ENCODE data around the gene GCNT1.
"Not testable (repeated sequence)": the region's sequence is repeated elsewhere in the genome, so short reads cannot be mapped to it uniquely, and the experiment has no call there.

GCNT1 gene

GRCh38 chr9:76479337-76479736, 20.4 kb downstream of the GCNT1 start:
- H3K4me1 Mint-ChIP-seq (ENCODE audit: low read depth in 2 of 2); H3K9me3 Mint-ChIP-seq: not testable (repeated sequence)

GRCh38 chr9:76486151-76486550, 27.2 kb downstream of the GCNT1 start:
- Mint-ChIP-seq H3K27ac (no peak overlapping the region), H3K4me3 (no peak overlapping the region), H3K36me3 (ENCODE audit: insufficient read depth) (no peaks in the 10 kb centered on the region), H3K27me3 (no peaks in the 10 kb centered on the region), H3K4me1 (ENCODE audit: low read depth in 2 of 2) (peaks cover 2 to 28% of the 10 kb centered on the region in 2 donors), H3K9me3 (peaks cover 0 to 3% of the 10 kb centered on the region in 2 donors)
- ATAC-seq (replicated peaks) (no peak), DNase-seq (no peak)

More at GRCh38 chr9:76479337-76479736, 20.4 kb downstream of the GCNT1 start:
- not testable (repeated sequence) for H3K27me3 Mint-ChIP-seq; DNase-seq; H3K36me3 Mint-ChIP-seq (ENCODE audit: insufficient read depth); ATAC-seq (replicated peaks); H3K4me3 Mint-ChIP-seq; H3K27ac Mint-ChIP-seq

DNA sequence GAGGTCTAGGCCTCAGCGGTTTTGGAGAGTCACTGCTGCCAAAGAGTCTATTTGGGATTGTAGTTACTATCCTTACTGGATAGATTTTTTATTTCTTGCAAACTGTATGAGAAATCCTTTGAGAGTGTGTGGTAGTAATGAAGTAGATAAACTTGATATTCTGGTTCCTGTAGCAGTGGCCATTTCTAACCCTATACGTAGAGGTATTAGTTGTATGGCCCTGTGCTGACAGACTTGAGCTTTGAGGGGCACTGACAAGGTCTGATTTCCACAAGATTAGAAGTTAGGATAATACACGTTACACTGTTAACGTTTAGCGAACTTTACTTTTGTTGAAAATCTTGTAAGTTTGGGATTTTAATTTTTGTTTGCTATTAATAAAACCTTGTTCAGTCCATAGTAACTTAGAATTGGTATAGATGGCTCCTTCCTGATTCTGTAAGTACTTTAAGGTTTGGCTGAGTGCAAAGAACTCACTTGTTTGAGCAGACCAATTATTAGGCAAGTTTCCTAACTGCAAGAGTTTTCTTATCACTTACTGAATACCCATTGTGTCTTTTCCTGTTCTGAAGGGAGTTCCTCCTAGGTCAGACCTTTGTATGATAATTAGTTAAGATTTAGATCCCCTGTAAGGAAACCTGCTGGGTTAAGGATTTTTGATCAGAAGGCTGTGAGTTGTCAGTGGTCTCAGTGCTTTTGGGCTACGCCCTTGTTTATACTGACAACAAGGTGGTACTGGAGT, 31.4 kb downstream of the GCNT1 start:
- DNase-seq (no peak), ATAC-seq (replicated peaks) (no peak)
- no peaks in the 10 kb centered on the region for H3K27me3 Mint-ChIP-seq
- H3K36me3 Mint-ChIP-seq (ENCODE audit: insufficient read depth), result no peaks in the 10 kb centered on the region
- peaks cover 0 to 5% of the 10 kb centered on the region in 2 donors for H3K9me3 Mint-ChIP-seq
- peaks cover 2 to 30% of the 10 kb centered on the region in 2 donors for H3K4me1 Mint-ChIP-seq (ENCODE audit: low read depth in 2 of 2)
- H3K4me3 Mint-ChIP-seq, result no peak overlapping the region
- H3K27ac Mint-ChIP-seq, result peak overlapping the region in 1 of 2 donors; percentile 14

- not testable (repeated sequence) for DNase-seq; H3K36me3 Mint-ChIP-seq (ENCODE audit: insufficient read depth); H3K4me3 Mint-ChIP-seq; ATAC-seq (replicated peaks); H3K9me3 Mint-ChIP-seq; H3K27me3 Mint-ChIP-seq
- Mint-ChIP-seq H3K4me1 (ENCODE audit: low read depth in 2 of 2) (peaks cover 2 to 27% of the 10 kb centered on the region in 2 donors), H3K27ac (peak overlapping the region in 1 of 2 donors; percentile 14)
These were observed 32.1 kb downstream of the GCNT1 start for GRCh38 chr9:76491056-76491455.

- Mint-ChIP-seq H3K27ac (peak overlapping the region in 1 of 2 donors; percentile 67), H3K4me1 (ENCODE audit: low read depth in 2 of 2) (peaks cover 2 to 13% of the 10 kb centered on the region in 2 donors)
- not testable (repeated sequence) for H3K36me3 Mint-ChIP-seq (ENCODE audit: insufficient read depth); H3K9me3 Mint-ChIP-seq; H3K4me3 Mint-ChIP-seq; ATAC-seq (replicated peaks); H3K27me3 Mint-ChIP-seq; DNase-seq
These were observed 34.5 kb downstream of the GCNT1 start for GRCh38 chr9:76493496-76493895.

DNA sequence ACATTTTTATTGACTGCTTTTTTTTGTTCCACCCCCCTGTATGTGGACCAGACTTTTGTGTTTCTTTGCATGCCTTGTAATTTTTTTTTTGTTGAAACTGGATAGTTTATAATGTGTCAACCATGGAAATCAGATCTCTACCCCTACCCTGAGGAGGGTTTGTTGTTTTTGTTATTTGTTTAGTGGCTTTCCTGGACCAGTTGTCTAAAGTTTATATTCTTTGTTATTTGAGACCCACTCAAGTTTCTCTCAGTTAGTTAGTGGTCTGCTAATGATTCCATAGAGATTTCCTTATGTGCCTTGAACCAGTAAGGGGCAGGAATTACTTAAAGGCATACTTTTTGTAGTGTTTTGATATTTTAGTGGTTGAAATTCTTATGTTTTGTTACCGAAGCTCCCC, 41.1 kb downstream of the GCNT1 start:
- Mint-ChIP-seq H3K4me1 (ENCODE audit: low read depth in 2 of 2) (peaks cover 0 to 7% of the 10 kb centered on the region in 2 donors), H3K27ac (peak overlapping the region in 1 of 2 donors; percentile 9), H3K36me3 (ENCODE audit: insufficient read depth) (peaks cover 2% of the 10 kb centered on the region), H3K27me3 (no peaks in the 10 kb centered on the region), H3K4me3 (no peak overlapping the region), H3K9me3 (peaks cover 0 to 2% of the 10 kb centered on the region in 2 donors)
- DNase-seq (no peak), ATAC-seq (replicated peaks) (no peak)

- peaks cover 2% of the 10 kb centered on the region for H3K36me3 Mint-ChIP-seq (ENCODE audit: insufficient read depth)
- peaks cover 0 to 7% of the 10 kb centered on the region in 2 donors for H3K4me1 Mint-ChIP-seq (ENCODE audit: low read depth in 2 of 2)
- no peak overlapping the region for H3K27ac Mint-ChIP-seq
- ATAC-seq (replicated peaks), result no peak
- H3K9me3 Mint-ChIP-seq, result no peaks in the 10 kb centered on the region
- no peak for DNase-seq
- H3K4me3 Mint-ChIP-seq, result no peak overlapping the region
- no peaks in the 10 kb centered on the region for H3K27me3 Mint-ChIP-seq
These were observed 43.8 kb downstream of the GCNT1 start for GRCh38 chr9:76502746-76503145.

- H3K4me1 Mint-ChIP-seq (ENCODE audit: low read depth in 2 of 2), result no peaks in the 10 kb centered on the region
- H3K27me3 Mint-ChIP-seq, result no peaks in the 10 kb centered on the region
- no peaks in the 10 kb centered on the region for H3K36me3 Mint-ChIP-seq (ENCODE audit: insufficient read depth)
- H3K9me3 Mint-ChIP-seq, result no peaks in the 10 kb centered on the region
- DNase-seq (no peak), ATAC-seq (replicated peaks) (no peak)
- no peak overlapping the region for H3K27ac Mint-ChIP-seq
- H3K4me3 Mint-ChIP-seq, result no peak overlapping the region
These were observed 51.1 kb downstream of the GCNT1 start for GRCh38 chr9:76510041-76510440.

GRCh38 chr9:76510446-76510845, 51.5 kb downstream of the GCNT1 start:
- Mint-ChIP-seq H3K4me3 (no peak overlapping the region), H3K4me1 (ENCODE audit: low read depth in 2 of 2) (no peaks in the 10 kb centered on the region), H3K27ac (no peak overlapping the region), H3K36me3 (ENCODE audit: insufficient read depth) (no peaks in the 10 kb centered on the region), H3K9me3 (no peaks in the 10 kb centered on the region), H3K27me3 (no peaks in the 10 kb centered on the region)
- no peak for DNase-seq
- ATAC-seq (replicated peaks), result no peak

GRCh38 chr9:76512826-76513225, 53.8 kb downstream of the GCNT1 start:
- H3K36me3 Mint-ChIP-seq (ENCODE audit: insufficient read depth), result no peaks in the 10 kb centered on the region
- H3K9me3 Mint-ChIP-seq, result no peaks in the 10 kb centered on the region
- H3K27me3 Mint-ChIP-seq, result no peaks in the 10 kb centered on the region
- DNase-seq (no peak), ATAC-seq (replicated peaks) (no peak)
- peaks cover 4 to 7% of the 10 kb centered on the region in 2 donors for H3K4me1 Mint-ChIP-seq (ENCODE audit: low read depth in 2 of 2)
- H3K27ac Mint-ChIP-seq, result no peak overlapping the region
- no peak overlapping the region for H3K4me3 Mint-ChIP-seq

GRCh38 chr9:76516350-76516749, 57.4 kb downstream of the GCNT1 start:
- Mint-ChIP-seq H3K27ac (no peak overlapping the region), H3K4me1 (ENCODE audit: low read depth in 2 of 2) (peaks cover 4 to 7% of the 10 kb centered on the region in 2 donors), H3K36me3 (ENCODE audit: insufficient read depth) (no peaks in the 10 kb centered on the region), H3K9me3 (no peaks in the 10 kb centered on the region), H3K4me3 (no peak overlapping the region), H3K27me3 (no peaks in the 10 kb centered on the region)
- ATAC-seq (replicated peaks), result peak; percentile 46
- peak; percentile 11 to 18 (median 17) for DNase-seq

GRCh38 chr9:76516871-76517270, 57.9 kb downstream of the GCNT1 start:
- H3K27ac Mint-ChIP-seq, result no peak overlapping the region
- no peak for ATAC-seq (replicated peaks)

GRCh38 chr9:76519075-76519835, 60.3 kb downstream of the GCNT1 start:
- Mint-ChIP-seq H3K4me1 (ENCODE audit: low read depth in 2 of 2) (peaks cover 4 to 7% of the 10 kb centered on the region in 2 donors), H3K4me3 (no peak overlapping the region), H3K9me3 (no peaks in the 10 kb centered on the region), H3K27ac (no peak overlapping the region), H3K36me3 (ENCODE audit: insufficient read depth) (no peaks in the 10 kb centered on the region), H3K27me3 (no peaks in the 10 kb centered on the region)
- no peak for ATAC-seq (replicated peaks)
- no peak for DNase-seq

More at GRCh38 chr9:76516871-76517270, 57.9 kb downstream of the GCNT1 start:
- DNase-seq, result no peak
- Mint-ChIP-seq H3K4me3 (no peak overlapping the region), H3K27me3 (no peaks in the 10 kb centered on the region), H3K9me3 (no peaks in the 10 kb centered on the region), H3K36me3 (ENCODE audit: insufficient read depth) (no peaks in the 10 kb centered on the region), H3K4me1 (ENCODE audit: low read depth in 2 of 2) (peaks cover 4 to 7% of the 10 kb centered on the region in 2 donors)

DNA sequence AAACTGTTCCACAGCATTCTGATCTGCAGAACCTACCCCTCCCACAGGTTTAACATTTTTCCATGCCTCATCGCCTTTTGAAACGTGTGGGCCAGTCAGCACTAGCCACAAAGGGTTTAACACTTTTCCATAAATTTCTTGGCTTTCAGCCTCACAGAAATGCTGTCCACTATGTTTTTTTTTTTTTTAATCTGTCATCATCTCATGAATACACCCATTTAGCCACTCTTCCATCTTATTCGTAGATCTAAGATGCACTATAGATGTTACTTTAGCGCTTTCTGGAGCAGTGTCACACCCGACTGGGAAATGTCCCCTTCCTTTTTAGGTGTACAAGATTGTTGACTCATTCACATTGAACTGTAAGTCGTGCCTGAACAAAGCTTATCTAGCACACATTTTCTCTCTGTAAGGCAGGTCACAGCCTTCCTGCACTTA, 62.3 kb downstream of the GCNT1 start:
- Mint-ChIP-seq H3K9me3 (no peaks in the 10 kb centered on the region), H3K27me3 (no peaks in the 10 kb centered on the region), H3K4me1 (ENCODE audit: low read depth in 2 of 2) (peaks cover 3 to 6% of the 10 kb centered on the region in 2 donors), H3K36me3 (ENCODE audit: insufficient read depth) (no peaks in the 10 kb centered on the region), H3K4me3 (no peak overlapping the region), H3K27ac (no peak overlapping the region)
- no peak for ATAC-seq (replicated peaks)
- no peak for DNase-seq
